Panc1 (cell line): ENCODE measurements around the gene HSBP1.

Experiments used
- POLR2AphosphoS5 ChIP-seq: IDR thresholded peaks from 2 replicates; pipeline ENCODE4 v1.6.1; 2012; ENCODE audit warnings: mild to moderate bottlenecking, low read depth, low read length, moderate library complexity
- REST ChIP-seq, 2 experiments: IDR thresholded peaks; 2 replicates each; pipeline ENCODE4 v1.6.1; 2011 to 2012; ENCODE audit warnings: low read depth in 2 of 2, control low read depth in 1 of 2, low read length in 1 of 2, mild to moderate bottlenecking in 1 of 2, moderate library complexity in 1 of 2; ENCODE audit not compliant: insufficient read depth in 1 of 2
- TF ChIP-seq, protein P1 (sequence below): fragments of 450-650 bp; IDR thresholded peaks from 2 replicates; pipeline ENCODE4 v1.5.1; 2017; ENCODE audit warnings: mild to moderate bottlenecking

- TF ChIP-seq, protein P1, sequence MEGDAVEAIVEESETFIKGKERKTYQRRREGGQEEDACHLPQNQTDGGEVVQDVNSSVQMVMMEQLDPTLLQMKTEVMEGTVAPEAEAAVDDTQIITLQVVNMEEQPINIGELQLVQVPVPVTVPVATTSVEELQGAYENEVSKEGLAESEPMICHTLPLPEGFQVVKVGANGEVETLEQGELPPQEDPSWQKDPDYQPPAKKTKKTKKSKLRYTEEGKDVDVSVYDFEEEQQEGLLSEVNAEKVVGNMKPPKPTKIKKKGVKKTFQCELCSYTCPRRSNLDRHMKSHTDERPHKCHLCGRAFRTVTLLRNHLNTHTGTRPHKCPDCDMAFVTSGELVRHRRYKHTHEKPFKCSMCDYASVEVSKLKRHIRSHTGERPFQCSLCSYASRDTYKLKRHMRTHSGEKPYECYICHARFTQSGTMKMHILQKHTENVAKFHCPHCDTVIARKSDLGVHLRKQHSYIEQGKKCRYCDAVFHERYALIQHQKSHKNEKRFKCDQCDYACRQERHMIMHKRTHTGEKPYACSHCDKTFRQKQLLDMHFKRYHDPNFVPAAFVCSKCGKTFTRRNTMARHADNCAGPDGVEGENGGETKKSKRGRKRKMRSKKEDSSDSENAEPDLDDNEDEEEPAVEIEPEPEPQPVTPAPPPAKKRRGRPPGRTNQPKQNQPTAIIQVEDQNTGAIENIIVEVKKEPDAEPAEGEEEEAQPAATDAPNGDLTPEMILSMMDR: no peak
- TF ChIP-seq POLR2AphosphoS5: no peak
- TF ChIP-seq REST (IDR thresholded peaks at IDR 0.05; ENCODE audit: insufficient read depth in 1 of 2, low read depth in 2 of 2, low read length in 1 of 2): no peak
These were observed 1.0 kb upstream of the HSBP1 start for GRCh38 chr16:83806731-83807130.
